ENCODE measurements around the gene STARD3NL.
"Not testable (repeated sequence)": the region's sequence is repeated elsewhere in the genome, so short reads cannot be mapped to it uniquely, and the experiment has no call there.

The STARD3NL gene

GRCh38 chr7:38269704-38270346 lies 91.8 kb downstream of the STARD3NL start:
- not testable (repeated sequence) for DNase-seq (ENCODE audit: low read depth)

GRCh38 chr7:38270405-38270804 lies 92.4 kb downstream of the STARD3NL start:
- not testable (repeated sequence) for DNase-seq (ENCODE audit: low read depth)

GRCh38 chr7:38273286-38273995 lies 95.4 kb downstream of the STARD3NL start, which contains the start of gene TARP:
TSS of gene TARP (minus strand) at chr7:38273636.
- no peak for DNase-seq (ENCODE audit: low read depth)

GRCh38 chr7:38274486-38274885 lies 96.4 kb downstream of the STARD3NL start:
- no peak for DNase-seq (ENCODE audit: low read depth)

GRCh38 chr7:38274927-38275620 lies 97.0 kb downstream of the STARD3NL start:
- no peak for DNase-seq (ENCODE audit: low read depth)

- DNase-seq (ENCODE audit: low read depth) = no peak
These were observed 98.2 kb downstream of the STARD3NL start for GRCh38 chr7:38276096-38276877.

- no peak for DNase-seq (ENCODE audit: low read depth)
These were observed 102.0 kb downstream of the STARD3NL start for GRCh38 chr7:38280000-38280399.
